PC-3 (cell line): ENCODE measurements around the gene CLN3.

ENCODE experiments used
- EZH2 ChIP-seq: fragments of 300-600 bp; sonication (generic); IDR thresholded peaks from one replicate; pipeline ENCODE4 v1.6.1; 2017; ENCODE audit warnings: antibody characterized with exemption, mild to moderate bottlenecking, low read length; ENCODE audit not compliant: unreplicated experiment
- TF ChIP-seq, protein P1 (sequence below): fragments of 300-600 bp; sonication (generic); conservative IDR thresholded peaks from 2 replicates; pipeline ENCODE4 v1.5.1; 2017; ENCODE audit warnings: antibody characterized with exemption, low read depth, mild to moderate bottlenecking, low read length

DNA sequence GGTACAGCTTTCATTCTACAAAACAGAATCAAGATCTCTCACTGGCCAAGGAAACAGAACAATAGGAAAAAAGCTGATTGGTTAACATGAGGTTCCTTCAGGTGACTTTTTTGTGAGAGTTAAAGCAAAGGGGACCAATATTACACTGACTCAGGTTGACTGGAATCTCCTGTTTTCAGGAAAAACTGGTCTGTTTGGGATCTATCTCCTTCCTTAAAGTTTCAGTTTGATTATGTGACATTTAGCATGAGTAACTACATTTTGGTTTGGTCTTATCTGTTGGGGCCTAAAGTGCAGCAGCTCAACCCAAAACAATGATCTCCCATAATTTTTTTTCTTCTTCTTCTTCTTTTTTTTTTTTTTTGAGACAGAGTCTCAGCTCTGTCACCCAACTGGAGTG is 37.2 kb upstream of the CLN3 start:
- TF ChIP-seq, protein P1, sequence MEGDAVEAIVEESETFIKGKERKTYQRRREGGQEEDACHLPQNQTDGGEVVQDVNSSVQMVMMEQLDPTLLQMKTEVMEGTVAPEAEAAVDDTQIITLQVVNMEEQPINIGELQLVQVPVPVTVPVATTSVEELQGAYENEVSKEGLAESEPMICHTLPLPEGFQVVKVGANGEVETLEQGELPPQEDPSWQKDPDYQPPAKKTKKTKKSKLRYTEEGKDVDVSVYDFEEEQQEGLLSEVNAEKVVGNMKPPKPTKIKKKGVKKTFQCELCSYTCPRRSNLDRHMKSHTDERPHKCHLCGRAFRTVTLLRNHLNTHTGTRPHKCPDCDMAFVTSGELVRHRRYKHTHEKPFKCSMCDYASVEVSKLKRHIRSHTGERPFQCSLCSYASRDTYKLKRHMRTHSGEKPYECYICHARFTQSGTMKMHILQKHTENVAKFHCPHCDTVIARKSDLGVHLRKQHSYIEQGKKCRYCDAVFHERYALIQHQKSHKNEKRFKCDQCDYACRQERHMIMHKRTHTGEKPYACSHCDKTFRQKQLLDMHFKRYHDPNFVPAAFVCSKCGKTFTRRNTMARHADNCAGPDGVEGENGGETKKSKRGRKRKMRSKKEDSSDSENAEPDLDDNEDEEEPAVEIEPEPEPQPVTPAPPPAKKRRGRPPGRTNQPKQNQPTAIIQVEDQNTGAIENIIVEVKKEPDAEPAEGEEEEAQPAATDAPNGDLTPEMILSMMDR = no peak
- TF ChIP-seq EZH2 = no peak
